ENCODE measurements around the gene SCYGR6.
"Not testable (repeated sequence)": the region's sequence is repeated elsewhere in the genome, so short reads cannot be mapped to it uniquely, and the experiment has no call there.

The SCYGR6 gene, protein sequence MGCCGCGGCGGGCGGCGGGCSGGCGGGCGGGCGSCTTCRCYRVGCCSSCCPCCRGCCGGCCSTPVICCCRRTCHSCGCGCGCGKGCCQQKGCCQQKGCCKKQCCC

DNA sequence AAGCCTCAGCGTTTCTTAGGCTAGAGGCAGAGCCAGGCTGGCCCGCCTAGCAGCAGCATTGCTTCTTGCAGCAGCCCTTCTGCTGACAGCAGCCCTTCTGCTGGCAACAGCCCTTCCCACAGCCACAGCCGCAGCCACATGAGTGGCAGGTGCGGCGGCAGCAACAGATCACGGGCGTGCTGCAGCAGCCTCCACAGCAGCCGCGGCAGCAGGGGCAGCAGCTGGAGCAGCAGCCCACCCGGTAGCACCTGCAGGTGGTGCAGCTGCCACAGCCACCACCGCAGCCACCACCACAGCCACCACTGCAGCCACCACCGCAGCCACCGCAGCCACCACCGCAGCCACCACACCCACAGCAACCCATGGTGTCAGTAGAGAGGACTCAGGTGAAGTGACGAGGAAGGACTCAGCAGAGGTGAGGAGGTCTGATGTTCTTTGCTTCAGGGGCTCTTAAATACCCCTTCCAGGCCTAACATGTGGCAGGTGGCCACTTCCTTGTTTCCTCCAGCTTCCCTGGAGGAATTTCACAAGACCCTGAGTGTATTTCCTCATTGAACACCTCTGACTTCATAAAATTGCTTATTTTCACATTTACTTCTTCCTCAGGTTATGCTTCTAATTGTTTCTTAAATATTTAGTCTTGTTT lies at the start of gene SCYGR6:
SCYGR6 (minus strand) TSS at position 364 of the 646 bp plus-strand sequence; CDS start at position 364, 0 bp downstream.
- no peak for DNase-seq (ENCODE audit: low spot score)

DNA sequence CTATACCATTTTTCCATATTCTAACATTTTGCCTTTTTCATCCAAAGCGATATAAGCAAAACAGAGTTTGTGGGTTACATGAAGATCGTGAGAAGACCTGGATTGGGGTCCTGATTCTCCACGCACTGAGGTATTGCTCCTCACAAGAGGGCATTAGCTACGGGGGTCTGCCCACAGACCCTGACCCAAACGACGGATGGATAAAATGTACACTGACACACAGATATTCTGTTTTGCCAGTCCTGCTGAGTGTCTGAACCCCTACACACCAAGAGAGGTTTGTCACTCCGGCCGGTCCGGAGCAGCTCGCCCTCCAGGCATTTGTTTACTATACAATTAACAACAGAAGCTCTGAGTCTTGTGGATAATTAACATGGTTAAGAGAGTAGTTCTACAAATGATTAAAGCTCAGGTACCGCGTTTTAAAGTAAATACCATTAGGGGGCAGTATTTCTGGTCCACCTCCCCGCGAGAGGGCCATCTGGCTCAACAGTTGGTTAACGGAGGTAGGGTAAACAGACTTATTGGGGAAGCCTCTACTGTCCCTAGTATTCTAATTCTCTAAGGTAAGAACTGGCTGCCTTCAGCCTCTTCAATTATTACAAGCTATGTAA lies 49.6 kb upstream of the SCYGR6 start:
- DNase-seq (ENCODE audit: low spot score) = peak; percentile 48

DNA sequence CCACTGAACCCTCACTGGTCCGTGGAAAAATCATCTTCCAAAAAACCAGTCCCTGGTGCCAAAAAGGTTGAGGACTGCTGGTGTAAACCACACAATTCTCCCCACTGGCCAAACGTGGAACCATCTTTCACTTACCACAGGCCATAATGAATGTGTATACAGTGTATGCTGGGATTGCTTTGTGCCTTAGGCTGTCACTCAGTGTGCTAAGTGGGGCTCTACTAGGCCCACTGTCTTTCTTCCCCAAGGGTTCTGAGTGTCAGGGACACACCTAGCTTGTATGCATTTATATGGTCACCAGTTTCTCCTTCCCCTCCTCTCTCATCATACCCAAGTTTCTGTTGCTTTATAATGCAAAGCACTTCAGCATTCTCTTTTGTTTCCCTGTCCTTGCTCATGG lies 48.4 kb upstream of the SCYGR6 start:
- DNase-seq (ENCODE audit: low spot score) = no peak

DNA sequence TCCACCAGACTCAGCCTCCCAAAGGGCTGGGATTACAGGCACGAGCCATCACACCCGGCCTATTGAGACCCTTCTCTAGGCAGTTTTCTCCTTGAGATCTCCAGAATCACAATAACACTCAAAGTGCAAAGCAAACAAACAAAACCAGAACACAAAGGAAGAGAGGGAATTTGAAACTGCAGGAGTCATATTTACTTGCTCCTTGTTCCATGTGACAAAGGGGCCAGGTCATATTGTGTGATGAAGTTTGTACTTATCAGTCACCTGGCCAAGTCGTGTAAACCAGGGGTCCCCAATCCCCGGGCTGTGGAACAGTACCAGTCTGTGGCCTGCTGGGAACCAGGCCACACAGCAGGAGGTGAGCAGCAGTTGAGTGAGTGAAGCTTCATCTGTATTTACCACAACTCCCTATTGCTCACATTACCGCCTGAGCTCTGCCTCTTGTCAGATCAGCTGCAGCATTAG lies 47.7 kb upstream of the SCYGR6 start:
- DNase-seq (ENCODE audit: low spot score) = no peak

DNA sequence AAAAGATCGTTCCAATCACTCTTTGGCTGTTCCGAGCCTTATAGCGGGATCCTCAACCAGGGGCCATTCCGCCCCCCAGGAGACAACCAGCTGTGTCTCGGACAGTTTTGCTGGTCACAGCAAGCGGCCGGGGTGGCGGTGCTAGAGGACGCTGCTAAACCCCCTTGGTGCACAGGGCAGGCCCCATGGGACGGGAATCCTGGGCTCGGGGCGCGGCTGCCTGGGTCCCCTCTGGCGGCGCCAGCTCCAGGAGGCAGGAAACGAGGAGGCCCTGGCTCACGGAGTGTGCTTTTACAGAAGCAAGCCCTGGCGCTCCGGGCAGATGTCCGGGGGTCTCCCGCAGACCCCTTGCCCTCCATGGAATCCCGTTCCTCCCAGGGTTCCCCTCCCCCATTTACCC lies 43.3 kb upstream of the SCYGR6 start:
- DNase-seq (ENCODE audit: low spot score) = no peak

DNA sequence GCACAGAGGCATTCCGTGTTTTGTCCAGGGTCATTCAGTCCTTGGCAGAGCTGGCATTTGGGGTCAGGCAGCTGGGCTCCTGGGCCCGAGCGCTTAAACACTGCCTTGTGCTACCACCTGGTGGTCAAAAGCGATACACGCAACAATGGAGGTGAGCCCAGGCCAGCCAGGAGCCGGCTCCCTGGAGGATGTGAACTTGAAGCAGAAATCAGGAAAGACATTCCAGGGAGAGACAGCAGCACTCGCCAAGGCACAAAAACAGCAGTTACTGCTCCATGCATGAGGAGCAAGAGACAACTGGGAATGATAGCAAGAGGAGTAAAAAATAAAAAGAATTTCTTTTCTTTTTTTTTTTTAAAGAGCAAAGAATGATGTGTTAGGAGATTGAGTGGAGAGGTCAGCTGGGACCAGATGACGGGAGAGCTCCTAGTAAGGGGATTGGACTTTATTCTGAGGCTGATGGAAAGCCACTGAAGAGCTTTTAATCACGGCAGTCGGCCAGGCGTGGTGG lies 41.9 kb upstream of the SCYGR6 start:
- DNase-seq (ENCODE audit: low spot score) = peak; percentile 85

DNA sequence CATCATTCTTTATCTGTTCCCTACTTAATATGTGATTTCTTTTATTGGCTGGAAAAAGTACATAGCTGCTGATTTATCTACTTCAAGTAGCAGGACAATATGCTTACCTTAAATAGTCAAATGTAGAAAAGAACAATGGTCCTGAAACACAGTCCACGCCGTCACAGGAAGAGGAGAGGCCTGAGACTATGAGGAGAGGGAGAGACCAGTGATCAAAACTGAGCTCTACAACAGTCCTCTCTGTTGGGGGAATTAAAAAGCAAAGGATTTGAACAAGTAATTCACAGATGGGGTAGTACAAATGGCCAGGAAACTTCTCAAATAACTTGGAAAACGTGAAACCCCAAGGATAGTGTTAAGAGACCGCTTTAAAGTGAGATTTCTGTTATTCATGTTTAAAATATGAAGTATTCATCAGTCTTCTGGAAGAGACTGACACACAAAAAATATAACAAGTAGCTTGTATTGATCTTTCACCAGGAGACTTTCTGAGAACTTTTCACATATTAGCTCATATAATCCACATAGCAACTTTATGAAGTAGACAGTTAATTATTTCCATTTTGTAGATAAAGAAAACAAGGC lies 41.3 kb upstream of the SCYGR6 start:
- DNase-seq (ENCODE audit: low spot score) = no peak

DNA sequence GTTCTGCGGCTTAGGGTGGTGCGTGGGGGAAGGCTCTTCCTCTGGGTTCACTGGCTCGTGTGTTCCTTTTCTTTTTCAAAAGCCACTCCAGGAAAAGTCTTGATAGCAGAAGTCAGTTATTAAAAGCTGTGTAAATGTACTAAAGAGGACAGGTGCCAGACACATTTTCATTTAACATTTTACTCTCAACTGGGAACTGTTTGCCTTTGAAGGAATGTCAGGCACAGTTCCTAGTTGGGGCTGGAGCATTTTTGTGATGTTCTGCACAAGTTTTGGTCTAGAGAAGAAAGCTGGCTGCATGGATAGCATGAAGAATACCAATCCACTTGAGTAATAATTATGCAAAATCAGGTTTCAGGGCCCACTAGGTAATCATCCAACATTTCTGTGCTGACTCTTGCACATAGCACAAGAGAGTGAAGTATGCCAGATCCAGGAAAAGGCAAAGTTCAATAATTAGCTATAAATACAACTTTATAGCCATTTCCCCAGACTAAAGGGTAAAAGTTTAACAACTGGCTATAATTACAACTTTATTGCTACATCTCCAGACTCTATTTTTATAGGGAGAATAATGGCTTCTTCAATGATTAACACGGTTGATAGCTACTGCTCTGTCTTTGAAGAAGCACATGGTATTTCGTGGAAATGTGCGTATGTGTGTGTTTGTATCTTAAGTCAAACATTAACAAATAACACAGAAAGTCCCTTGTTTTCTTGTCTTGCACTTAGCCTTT lies 37.4 kb upstream of the SCYGR6 start:
- peak; percentile 37 for DNase-seq (ENCODE audit: low spot score)

DNA sequence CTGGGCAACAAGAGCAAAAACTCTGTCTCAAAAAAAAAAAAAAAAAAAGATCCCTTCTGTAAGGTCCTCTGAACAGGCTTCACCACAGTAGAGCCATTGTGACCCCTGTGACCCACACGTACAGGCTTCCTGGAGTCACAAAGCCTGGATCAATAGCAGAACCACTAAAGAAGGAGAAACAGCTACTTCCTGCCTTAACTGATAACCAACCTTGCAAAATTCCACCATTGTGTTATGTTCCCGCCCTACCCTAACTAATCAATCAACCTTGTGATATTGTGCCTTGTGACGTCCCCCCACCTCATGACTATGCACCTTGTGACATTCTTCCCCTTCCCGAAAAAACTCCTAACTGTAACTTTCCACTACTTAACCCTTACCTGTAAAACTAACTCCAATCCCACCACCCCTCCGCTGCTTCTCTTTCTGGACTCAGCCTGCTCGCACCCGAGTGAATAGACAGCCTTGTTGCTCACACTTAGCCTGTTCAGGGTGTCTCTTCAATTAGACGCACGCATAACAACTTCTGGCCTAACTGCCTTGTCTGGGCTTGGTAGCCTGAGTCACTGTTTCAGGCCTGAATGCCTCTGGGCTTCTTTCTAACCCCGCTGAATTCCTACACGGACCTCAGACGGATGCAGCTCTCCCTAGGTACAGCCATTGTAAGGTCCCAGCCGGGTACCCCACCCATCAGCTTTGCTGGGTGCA lies 35.0 kb upstream of the SCYGR6 start:
- DNase-seq (ENCODE audit: low spot score) = peak; percentile 40

DNA sequence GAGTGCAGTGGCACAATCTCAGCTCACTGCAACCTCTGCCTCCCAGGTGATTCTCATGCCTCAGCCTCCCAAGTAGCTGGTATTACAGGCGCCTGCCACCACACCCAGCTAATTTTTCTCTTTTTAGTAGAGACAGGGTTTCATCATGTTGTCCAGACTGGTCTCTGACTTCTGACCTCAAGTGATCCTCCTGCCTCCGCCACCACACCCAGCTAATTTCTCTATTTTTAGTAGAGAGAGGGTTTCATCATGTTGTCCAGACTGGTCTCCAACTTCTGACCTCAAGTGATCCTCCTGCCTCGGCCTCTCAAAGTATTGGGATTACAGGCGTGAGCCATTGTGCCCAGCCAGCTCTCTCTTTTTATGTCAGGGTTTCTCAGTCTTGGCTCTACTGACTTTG lies 31.7 kb upstream of the SCYGR6 start:
- DNase-seq (ENCODE audit: low spot score) = not testable (repeated sequence)

DNA sequence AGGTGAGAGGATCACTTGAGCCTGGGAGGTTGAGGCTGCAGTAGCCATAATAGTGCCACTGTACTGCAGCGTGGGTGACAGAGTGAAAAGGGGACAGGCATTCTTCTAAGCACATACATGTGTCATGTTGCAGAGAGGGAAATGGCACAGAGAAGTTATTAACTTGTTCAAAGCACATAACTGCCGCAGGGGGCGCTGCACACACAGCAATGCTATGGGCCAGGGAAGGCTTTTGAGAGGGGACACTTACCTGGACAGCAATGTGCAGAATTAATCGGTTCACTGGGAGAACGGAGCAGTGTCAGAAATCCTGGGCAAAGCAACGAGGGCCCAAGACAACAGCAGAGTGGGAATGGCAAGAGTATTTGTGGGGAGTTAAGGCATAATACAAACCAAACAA lies 23.5 kb upstream of the SCYGR6 start:
- DNase-seq (ENCODE audit: low spot score) = peak; percentile 72

DNA sequence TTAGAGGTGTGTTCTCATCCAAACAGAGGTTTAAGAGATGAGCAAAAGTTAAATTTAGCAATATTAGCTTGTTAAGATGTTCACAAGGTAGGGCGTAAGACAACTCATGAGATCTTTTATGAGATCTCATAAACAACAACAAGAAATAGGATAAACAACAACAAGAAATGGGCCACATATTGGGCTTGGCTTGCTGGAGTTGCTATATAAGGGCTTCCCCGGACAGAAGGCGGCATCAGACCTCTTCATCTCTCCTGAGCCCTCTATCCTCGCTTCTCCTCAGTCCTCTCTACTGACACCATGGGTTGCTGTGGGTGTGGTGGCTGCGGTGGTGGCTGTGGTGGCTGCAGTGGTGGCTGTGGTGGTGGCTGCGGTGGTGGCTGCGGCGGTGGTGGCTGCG lies 21.0 kb upstream of the SCYGR6 start, which contains the start of gene SCYGR8:
SCYGR8 (plus strand) TSS at position 301 of the 400 bp plus-strand sequence; CDS start at position 301, 0 bp downstream.
- no peak for DNase-seq (ENCODE audit: low spot score)

DNA sequence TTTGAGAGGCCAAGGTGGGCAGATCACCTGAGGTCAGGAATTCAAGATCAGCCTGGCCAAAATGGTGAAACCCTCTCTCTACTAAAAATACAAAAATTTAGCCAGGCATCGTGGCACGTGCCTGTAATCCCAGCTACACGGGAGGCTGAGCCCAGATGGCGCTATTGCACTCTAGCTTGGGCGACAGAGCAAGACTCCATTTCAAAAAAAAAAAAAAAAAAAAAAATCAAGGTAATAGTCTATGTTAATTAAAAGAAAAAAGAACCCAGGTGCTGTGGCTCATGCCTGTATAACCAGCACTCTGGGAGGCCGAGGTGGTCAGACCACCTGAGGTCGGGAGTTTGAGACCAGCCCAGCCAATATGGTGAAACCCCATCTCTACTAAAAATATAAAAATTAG lies 16.1 kb upstream of the SCYGR6 start:
- not testable (repeated sequence) for DNase-seq (ENCODE audit: low spot score)

DNA sequence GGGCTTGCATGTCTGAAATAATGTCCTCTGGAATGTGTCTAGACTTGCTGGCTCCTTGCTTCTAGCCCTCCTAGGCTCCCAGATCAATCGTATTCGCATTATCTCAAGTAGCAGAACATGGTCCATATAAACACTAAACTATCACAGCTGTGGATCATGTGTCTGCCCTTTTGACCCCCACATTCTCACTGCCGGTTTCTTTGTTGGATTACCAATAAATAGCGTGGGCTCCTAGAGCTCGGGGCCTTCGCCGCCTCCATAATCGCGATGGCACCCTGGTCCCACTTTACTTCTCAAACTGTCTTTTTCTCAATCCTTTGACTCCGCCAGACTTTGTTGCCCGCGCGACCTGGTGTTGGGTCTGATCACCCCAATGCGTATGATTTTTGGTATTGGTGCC lies 14.8 kb upstream of the SCYGR6 start:
- DNase-seq (ENCODE audit: low spot score) = no peak

DNA sequence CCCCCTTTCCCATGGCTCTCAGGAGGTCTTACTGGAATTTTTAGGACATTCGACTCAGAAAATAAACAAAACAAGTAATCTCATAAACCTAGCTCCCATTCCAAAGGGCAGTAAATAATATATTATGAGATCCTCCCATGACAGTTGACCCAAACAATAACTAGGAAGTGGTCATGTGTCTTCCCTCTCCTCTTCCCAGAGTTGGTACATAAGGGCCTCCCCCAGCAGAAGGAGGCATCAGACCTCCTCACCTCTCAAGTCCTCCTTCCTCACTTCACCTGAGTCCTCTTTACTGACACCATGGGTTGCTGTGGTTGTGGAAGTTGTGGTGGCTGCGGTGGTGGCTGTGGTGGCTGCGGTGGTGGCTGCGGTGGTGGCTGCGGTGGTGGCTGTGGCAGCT lies 3.5 kb upstream of the SCYGR6 start, which contains the start of gene SCYGR7:
SCYGR7 (plus strand) TSS at position 301 of the 400 bp plus-strand sequence; CDS start at position 301, 0 bp downstream.
- no peak for DNase-seq (ENCODE audit: low spot score)

DNA sequence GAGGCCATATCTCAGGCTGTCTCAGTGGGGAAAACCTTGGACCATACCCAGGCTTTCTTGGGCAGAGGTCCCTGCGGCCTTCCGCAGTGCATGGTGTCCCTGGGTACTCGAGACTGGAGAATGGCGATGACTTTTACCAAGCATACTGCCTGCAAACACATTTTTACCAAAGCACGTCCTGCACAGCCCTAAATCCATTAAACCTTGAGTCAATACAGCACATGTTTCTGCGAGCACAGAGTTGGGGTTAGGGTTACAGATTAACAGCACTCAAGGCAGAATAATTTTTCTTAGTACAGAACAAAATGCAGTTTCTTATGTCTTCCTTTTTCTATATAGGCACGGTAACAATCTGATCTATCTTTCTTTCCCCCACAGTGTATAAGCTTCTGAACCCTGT lies 1.7 kb downstream of the SCYGR6 start:
- DNase-seq (ENCODE audit: low spot score) = not testable (repeated sequence)

DNA sequence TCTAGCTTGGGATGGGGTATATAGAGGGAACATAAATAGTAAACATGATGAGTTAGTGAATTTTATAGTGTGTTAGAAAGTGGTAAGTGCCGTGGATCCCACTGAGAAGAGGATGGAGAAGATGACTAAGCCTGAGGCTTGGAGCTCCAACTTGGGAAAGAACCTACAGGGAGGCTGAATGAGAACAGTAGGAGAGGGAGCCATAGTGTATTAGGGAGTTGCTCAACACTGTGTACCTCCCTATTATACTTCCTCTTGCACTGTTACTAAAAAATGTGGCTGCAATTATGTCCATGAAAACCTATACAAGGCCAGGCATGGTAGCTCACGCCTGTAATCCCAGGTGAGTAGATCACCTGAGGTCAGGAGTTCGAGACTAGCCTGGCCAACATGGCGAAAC lies 3.9 kb downstream of the SCYGR6 start:
- no peak for DNase-seq (ENCODE audit: low spot score)

DNA sequence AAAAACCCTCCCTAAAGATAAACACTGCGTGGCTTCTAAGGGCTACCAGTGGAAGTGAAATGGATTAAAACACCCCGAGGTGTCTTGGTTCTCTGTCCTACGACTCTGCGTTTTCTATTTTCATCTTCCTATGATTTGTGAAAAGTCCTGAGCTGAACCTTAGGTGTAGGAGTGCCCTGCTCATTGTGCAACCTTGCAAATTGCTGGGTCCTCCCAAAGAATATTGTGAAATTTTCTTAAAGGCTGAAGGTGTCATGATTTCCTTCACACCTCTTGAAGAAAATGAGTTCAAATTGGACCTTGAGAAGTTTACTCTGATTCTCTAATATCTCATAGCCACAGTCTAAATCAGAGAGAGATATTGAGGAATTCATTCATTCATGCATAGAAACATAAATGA lies 4.9 kb downstream of the SCYGR6 start:
- no peak for DNase-seq (ENCODE audit: low spot score)

DNA sequence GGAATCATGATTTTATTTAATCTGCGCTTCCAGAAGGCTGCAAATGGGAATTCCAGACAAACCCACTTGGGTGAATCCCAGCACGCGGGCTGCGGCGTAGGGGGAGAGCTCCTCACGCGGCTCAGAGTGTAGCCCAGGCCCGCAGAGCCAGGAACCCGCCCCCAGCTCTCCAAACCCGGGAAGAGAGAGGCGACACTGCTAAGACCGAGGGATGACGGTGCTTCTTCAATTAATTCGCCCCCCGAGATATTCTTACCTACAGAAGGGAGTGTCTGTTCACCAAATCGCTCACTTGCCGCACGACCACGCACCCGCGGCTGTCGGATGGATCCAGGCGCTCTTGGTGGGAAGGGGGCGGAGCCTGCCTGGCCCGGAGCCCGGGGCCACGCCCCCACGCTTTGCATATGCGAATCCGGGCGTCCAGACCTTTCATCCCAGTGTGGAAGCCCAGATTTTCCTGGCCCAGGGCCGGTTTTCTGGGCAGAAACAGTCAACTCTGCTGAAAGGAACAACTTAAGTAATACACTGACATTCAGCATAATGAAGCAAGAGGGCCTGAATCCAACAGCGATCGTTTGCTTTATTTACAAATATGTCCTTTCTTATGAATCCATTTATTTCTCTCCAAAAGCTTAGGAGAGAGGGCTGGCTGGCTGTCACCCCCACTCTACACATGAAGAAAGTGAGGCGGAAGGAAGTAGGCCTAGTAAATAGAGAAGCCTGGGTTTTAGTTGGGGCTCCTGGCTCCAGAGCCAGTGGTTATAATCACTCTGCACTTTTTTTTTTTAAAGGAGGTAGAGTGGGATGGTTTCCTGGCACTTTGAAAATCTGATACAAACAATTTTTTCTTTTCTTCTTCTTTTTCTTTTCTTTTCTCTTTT lies 6.6 kb downstream of the SCYGR6 start, which contains the start of gene SLC19A3:
SLC19A3 (minus strand) TSS at position 342 of the 881 bp plus-strand sequence. CDS start 15,710 bp downstream, outside the sequence.
- DNase-seq (ENCODE audit: low spot score) = peak; percentile 91

DNA sequence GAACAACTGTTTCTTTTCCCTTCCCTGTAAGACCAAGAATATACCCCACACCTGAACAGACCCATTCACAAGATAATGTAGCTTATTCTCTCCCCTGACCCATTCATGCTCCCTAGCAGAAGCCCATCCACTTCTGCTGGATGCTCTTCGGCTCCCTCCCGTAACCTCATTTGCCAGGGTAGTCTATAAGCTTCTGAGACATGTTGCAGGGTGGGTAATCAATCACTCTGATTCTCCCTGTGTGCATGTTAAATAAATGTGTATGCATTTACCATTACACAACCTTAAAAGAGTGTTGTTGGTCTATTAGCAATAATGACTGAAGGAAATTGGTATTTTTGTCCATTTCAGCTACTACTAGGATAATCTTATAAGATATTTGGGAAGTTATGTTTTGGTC lies 8.1 kb downstream of the SCYGR6 start:
- peak; percentile 47 for DNase-seq (ENCODE audit: low spot score)
